Cardiac muscle cell (in vitro differentiated cells and primary cell): ENCODE measurements around the gene GABRB3. TPM values are rescaled to one million over a fixed set of nuclear protein-coding genes. Genes with fewer than 3 reads are reported as not detected.

Experiments used
- DNase-seq, 2 donors: peaks; one replicate each; pipeline versions ENCODE4 v3.0.0 to v3.0.0-alpha.2; 2010 to 2017; ENCODE audit warnings: low read depth in 1 of 2, low spot score in 1 of 2
- H3K27ac ChIP-seq: fragments of 200-600 bp; sonication (generic); 2 replicates; pipeline ENCODE4 v1.5.1; 2016
- H3K27me3 ChIP-seq: fragments of 200-600 bp; sonication (generic); 2 replicates; pipeline ENCODE4 v1.6.0; 2016; ENCODE audit warnings: control low read depth
- H3K36me3 ChIP-seq: fragments of 200-600 bp; sonication (generic); 2 replicates; pipeline ENCODE4 v1.5.1; 2016; ENCODE audit warnings: control low read depth
- H3K4me1 ChIP-seq: fragments of 200-600 bp; sonication (generic); 2 replicates; pipeline ENCODE4 v1.8.1; 2017; ENCODE audit warnings: low read depth, mild to moderate bottlenecking, mixed run types
- H3K4me3 ChIP-seq: fragments of 200-600 bp; sonication (generic); 2 replicates; pipeline ENCODE4 v1.5.1; 2016; ENCODE audit warnings: mild to moderate bottlenecking
- H3K9me3 ChIP-seq: fragments of 200-600 bp; sonication (generic); 2 replicates; pipeline ENCODE4 v1.5.1; 2017; ENCODE audit warnings: low read depth, mild to moderate bottlenecking, control low read depth
- polyA plus RNA-seq: library from polyadenylated mRNA; unstranded; fragments of >200 nt; fragmentation: Nextera tagmentation; extraction: Ambion mirVana; gene quantifications from 2 replicates; pipeline ENCODE4 v1.2.1, GENCODE V29; 2016
- total RNA-seq: library from RNA; depleted of rRNA; stranded (reverse); fragments of >200 nt; gene quantifications from 2 replicates; pipeline ENCODE4 v1.2.3, GENCODE V29; 2016
- TF ChIP-seq, protein P1 (sequence below): IDR thresholded peaks from 2 replicates; pipeline ENCODE4 v1.5.1; 2012; ENCODE audit warnings: low read depth, mild to moderate bottlenecking, low read length

The GABRB3 gene
- total and polyA plus RNA-seq, 2 experiments from 2014 or later = 1.2 to 3.0 TPM

DNA sequence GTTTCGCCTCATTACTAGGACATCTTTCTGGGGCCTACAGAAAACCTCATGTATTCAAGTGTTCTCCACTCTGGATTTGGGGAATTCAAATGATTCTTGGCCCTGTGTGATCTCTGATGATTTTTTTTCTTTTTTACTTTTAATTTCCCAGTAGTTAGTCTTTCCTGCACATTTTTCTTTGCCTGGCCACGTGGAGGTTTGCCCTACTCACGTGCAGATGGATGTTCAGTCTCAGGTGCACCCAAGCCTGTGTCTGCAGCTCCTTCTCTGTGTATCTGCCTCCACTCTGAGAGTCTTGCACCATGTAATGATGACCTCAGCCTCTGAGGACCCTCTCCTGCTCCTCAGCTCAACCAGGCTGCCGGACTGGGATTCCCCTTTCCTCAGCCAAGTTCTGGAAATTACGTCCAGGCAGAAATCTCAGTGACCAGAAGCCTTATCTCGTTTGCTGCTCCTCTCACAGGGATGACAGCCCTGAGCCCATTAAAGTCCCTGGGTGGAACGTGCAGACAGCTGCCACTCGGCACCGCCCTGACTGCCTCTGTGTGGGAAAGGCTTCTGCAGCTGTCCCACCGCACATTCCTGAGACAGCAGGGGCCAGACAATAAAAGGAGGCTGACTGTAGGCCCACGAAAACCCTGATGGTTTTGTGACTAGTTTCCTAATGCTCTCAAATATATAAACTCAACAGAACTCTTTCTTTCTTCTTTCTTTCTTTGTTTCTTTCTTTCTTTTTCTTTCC is 31.4 kb upstream of the GABRB3 start:
- no peaks in the 10 kb centered on the region for H3K27me3 ChIP-seq
- DNase-seq = no peak
- TF ChIP-seq, protein P1, sequence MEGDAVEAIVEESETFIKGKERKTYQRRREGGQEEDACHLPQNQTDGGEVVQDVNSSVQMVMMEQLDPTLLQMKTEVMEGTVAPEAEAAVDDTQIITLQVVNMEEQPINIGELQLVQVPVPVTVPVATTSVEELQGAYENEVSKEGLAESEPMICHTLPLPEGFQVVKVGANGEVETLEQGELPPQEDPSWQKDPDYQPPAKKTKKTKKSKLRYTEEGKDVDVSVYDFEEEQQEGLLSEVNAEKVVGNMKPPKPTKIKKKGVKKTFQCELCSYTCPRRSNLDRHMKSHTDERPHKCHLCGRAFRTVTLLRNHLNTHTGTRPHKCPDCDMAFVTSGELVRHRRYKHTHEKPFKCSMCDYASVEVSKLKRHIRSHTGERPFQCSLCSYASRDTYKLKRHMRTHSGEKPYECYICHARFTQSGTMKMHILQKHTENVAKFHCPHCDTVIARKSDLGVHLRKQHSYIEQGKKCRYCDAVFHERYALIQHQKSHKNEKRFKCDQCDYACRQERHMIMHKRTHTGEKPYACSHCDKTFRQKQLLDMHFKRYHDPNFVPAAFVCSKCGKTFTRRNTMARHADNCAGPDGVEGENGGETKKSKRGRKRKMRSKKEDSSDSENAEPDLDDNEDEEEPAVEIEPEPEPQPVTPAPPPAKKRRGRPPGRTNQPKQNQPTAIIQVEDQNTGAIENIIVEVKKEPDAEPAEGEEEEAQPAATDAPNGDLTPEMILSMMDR = no peak
- no peaks in the 10 kb centered on the region for H3K9me3 ChIP-seq
- no peaks in the 10 kb centered on the region for H3K36me3 ChIP-seq
- no peak overlapping the region for H3K27ac ChIP-seq
- H3K4me3 ChIP-seq = no peak overlapping the region
- H3K4me1 ChIP-seq = no peaks in the 10 kb centered on the region

DNA sequence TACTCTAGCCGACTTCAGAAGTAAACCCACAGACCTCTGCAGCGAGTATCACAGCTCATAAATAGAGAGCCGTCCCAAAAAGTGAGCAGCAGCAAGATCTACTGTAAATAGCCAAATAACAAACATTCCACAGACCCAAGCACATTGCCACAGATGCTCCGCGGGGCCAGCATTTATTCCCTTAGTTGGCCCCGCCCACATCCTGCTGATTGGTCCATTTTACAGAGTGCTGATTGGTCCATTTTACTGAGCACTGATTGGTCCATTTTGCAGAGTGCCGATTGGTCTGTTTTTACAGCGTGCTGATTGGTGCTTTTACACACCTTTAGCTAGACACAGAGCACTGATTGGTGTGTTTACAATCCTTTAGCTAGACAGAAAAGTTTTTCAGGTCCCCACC is 17.3 kb upstream of the GABRB3 start:
- H3K27ac ChIP-seq = no peak overlapping the region
- H3K4me1 ChIP-seq = no peaks in the 10 kb centered on the region
- TF ChIP-seq, protein P1 = no peak
- no peaks in the 10 kb centered on the region for H3K27me3 ChIP-seq
- H3K36me3 ChIP-seq = no peaks in the 10 kb centered on the region
- no peak overlapping the region for H3K4me3 ChIP-seq
- H3K9me3 ChIP-seq = no peaks in the 10 kb centered on the region
- no peak for DNase-seq

DNA sequence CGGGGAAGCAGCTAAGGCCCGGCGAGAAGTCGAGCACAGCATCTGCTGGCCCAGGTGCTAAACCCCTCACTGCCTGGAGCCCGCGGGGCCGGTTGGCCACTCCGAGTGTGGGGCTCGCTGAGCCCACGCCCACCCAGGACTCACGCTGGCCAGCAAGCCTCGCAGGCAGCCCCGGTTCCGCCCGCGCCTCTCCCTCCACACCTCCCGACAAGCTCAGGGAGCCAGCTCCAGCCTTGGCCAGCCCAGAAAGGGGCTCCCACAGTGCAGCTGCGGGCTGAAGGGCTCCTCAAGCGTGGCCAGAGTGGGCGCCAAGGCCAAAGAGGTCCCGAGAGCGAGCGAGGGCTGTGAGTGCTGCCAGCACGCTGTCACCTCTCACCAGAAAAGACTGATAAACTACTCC is 8.9 kb upstream of the GABRB3 start:
- Histone ChIP-seq H3K27ac (no peak overlapping the region), H3K36me3 (no peaks in the 10 kb centered on the region), H3K9me3 (no peaks in the 10 kb centered on the region), H3K4me1 (no peaks in the 10 kb centered on the region), H3K27me3 (no peaks in the 10 kb centered on the region), H3K4me3 (no peak overlapping the region)
- TF ChIP-seq, protein P1 = no peak
- no peak for DNase-seq

DNA sequence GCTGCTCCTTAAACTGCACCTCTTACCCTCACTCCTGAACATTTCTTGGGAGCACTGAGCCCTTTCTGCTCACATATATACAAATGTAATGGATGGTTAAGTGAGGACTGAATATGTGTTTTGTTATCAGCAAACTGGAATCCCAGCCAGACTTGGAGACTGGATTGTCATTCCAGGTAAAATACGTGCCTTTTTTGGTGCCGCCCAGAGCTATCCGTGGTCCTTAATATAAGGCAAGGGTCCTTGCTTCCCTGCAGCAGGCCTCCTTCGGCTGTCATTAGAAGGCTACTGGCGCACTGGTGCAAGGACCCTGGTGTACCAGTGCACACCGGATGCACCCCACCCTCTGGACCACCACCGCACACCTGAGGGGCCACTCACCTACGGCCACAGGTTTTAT is 1.1 kb upstream of the GABRB3 start:
- Histone ChIP-seq H3K4me3 (peak overlapping the region; percentile 40), H3K9me3 (no peaks in the 10 kb centered on the region), H3K27me3 (peaks cover 53% of the 10 kb centered on the region), H3K4me1 (no peaks in the 10 kb centered on the region), H3K36me3 (no peaks in the 10 kb centered on the region), H3K27ac (no peak overlapping the region)
- DNase-seq = peak in 1 of 2 donors; percentile 55
- TF ChIP-seq, protein P1 = no peak

DNA sequence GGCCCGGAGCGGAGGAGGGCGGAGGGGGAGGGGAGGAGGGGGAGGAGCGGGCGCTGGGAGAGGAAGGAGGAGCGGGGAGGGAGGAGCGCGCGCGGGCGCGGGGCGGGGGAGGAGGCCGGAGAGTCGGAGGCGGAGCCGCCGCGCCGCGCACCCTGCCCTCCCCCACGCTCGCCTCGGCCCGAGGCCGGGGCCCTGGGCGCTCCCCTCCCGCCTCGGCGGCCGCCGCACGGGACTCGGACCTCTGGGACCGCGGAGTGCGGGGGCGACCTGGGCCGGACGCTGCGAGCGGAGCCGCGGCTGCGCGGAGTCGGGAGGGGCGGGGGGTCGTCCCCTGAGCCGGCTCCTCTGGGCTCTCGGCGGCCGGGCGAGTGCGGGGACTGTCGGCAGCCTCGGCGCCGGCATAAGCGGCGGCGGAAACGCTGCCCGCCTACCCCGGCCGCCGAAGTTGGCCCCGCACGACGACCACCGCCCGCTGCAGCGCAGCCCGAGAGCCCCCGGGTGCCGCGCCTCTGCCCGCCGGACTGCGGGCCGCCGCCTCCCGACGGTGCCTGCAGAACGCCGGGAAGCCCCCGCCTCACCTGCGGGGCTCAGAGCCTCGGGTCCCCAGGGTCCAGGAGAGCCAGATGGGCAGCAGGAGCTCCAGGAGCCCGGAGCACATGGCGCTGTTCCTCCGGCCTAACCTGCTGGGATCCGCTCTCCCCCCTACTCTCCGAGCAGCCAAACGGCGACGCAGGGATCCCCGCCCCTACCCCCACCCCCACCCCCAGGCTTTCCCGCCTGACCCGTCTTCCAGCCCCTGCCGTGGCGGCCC is 406 bp upstream of the GABRB3 start:
- Histone ChIP-seq H3K4me1 (no peaks in the 10 kb centered on the region), H3K4me3 (peak overlapping the region; percentile 40), H3K9me3 (no peaks in the 10 kb centered on the region), H3K27ac (no peak overlapping the region), H3K36me3 (no peaks in the 10 kb centered on the region), H3K27me3 (peaks cover 53% of the 10 kb centered on the region)
- peak; percentile 55 to 56 for DNase-seq
- TF ChIP-seq, protein P1 = no peak
